NCI-H187 (cell line): ENCODE measurements around the gene POU4F1.
A peak's percentile ranks its signal among the peaks of the same experiment; 100 is the strongest.
"Not testable (repeated sequence)": the region's sequence is repeated elsewhere in the genome, so short reads cannot be mapped to it uniquely, and the experiment has no call there.

Source experiments
- DNase-seq, 2 experiments: peaks; one replicate each; lab custom pipeline; 2025; lab: John Stamatoyannopoulos, UW

Gene POU4F1

GRCh38 chr13:78603240-78603957, at the start of gene POU4F1:
POU4F1 (minus strand) TSS chr13:78603552; CDS start chr13:78603326, 226 bp downstream.
- DNase-seq = peak; percentile 88 to 93

- DNase-seq = no peak
These were observed 49.3 kb upstream of the POU4F1 start for GRCh38 chr13:78652651-78653050.

- no peak for DNase-seq
These were observed 47.3 kb upstream of the POU4F1 start for GRCh38 chr13:78650717-78651083.

GRCh38 chr13:78649997-78650716, 46.8 kb upstream of the POU4F1 start:
- no peak for DNase-seq

GRCh38 chr13:78647109-78647678, 43.8 kb upstream of the POU4F1 start:
- not testable (repeated sequence) for DNase-seq

- no peak for DNase-seq
These were observed 34.9 kb upstream of the POU4F1 start for GRCh38 chr13:78638216-78638615.

GRCh38 chr13:78636495-78636894, 33.1 kb upstream of the POU4F1 start:
- no peak for DNase-seq

- DNase-seq = no peak
These were observed 29.6 kb upstream of the POU4F1 start for GRCh38 chr13:78632996-78633395.

GRCh38 chr13:78631077-78631476, 27.7 kb upstream of the POU4F1 start:
- no peak for DNase-seq

GRCh38 chr13:78630511-78630910, 27.2 kb upstream of the POU4F1 start:
- DNase-seq = no peak

GRCh38 chr13:78625384-78625783, 22.0 kb upstream of the POU4F1 start:
- no peak for DNase-seq

- DNase-seq = no peak
These were observed 19.8 kb upstream of the POU4F1 start for GRCh38 chr13:78623132-78623531.

- no peak for DNase-seq
These were observed 17.7 kb upstream of the POU4F1 start for GRCh38 chr13:78620936-78621470.

GRCh38 chr13:78618411-78618810, 15.1 kb upstream of the POU4F1 start:
- DNase-seq = no peak

GRCh38 chr13:78611040-78611439, 7.7 kb upstream of the POU4F1 start:
- DNase-seq = no peak

GRCh38 chr13:78610381-78610883, 7.1 kb upstream of the POU4F1 start:
- no peak for DNase-seq

- DNase-seq = peak in 1 of 2 experiments; percentile 41
These were observed 6.3 kb upstream of the POU4F1 start for GRCh38 chr13:78609464-78610205.

- no peak for DNase-seq
These were observed 5.5 kb upstream of the POU4F1 start for GRCh38 chr13:78608688-78609463.

- DNase-seq = no peak
These were observed 4.9 kb upstream of the POU4F1 start for GRCh38 chr13:78608252-78608687.

GRCh38 chr13:78607409-78608251, 4.3 kb upstream of the POU4F1 start:
- DNase-seq = no peak
